Caco-2 (cell line): ENCODE measurements around the gene CSNK1G3. TPM values are rescaled to one million over a fixed set of nuclear protein-coding genes. Genes with fewer than 3 reads are reported as not detected.

Experiments used
- BruUV-seq: library from RNA; stranded (reverse); fragments of 400-500 nt; replicated peaks from 2 replicates; lab custom pipeline; 2021; lab: Mats Ljungman, UMichigan
- CTCF ChIA-PET: fragments of 300-600 bp; sonication (Branson Sonifier 250); formaldehyde crosslinking; loops from one replicate; lab custom pipeline; 2022; ENCODE audit warnings: antibody characterized with exemption; lab: Charles Lee
- POLR2A ChIA-PET: fragments of 300-600 bp; sonication (Branson Sonifier 250); formaldehyde crosslinking; loops from one replicate; lab custom pipeline; 2022; ENCODE audit warnings: antibody characterized with exemption; lab: Charles Lee
- DNase-seq, 2 experiments: peaks; one replicate each; pipeline versions ENCODE4 v3.0.0 to v3.0.0-alpha.2; 2020 to 2022
- H3K27me3 ChIP-seq: replicated peaks from 2 replicates; pipeline ENCODE4 v1.6.0; 2011; ENCODE audit warnings: low read length; ENCODE audit not compliant: control insufficient read depth, insufficient read depth
- H3K36me3 ChIP-seq: 2 replicates; pipeline ENCODE4 v1.5.1; 2011; ENCODE audit warnings: low read length; ENCODE audit not compliant: control insufficient read depth, insufficient read depth
- H3K4me1 ChIP-seq: fragments of 250-450 bp; sonication (Bioruptor Pico); 2 replicates; pipeline ENCODE4 v1.5.1; 2020; ENCODE audit warnings: mild to moderate bottlenecking
- H3K4me3 ChIP-seq: 2 replicates; pipeline ENCODE4 v1.5.1; 2011; ENCODE audit warnings: low read depth, mild to moderate bottlenecking, control low read depth, low read length
- H3K9me3 ChIP-seq: fragments of 250-450 bp; sonication (Bioruptor Pico); 2 replicates; pipeline ENCODE4 v1.5.1; 2020; ENCODE audit warnings: mild to moderate bottlenecking, moderate library complexity
- H3K27ac Mint-ChIP-seq: one replicate; pipeline ENCODE4 v1.8.0; 2022; ENCODE audit warnings: mixed read lengths; ENCODE audit not compliant: unreplicated experiment
- H3K27me3 Mint-ChIP-seq: one replicate; pipeline ENCODE4 v1.8.0; 2022; ENCODE audit warnings: mixed read lengths; ENCODE audit not compliant: insufficient read depth, unreplicated experiment
- H3K36me3 Mint-ChIP-seq: one replicate; pipeline ENCODE4 v1.8.0; 2022; ENCODE audit warnings: mild to moderate bottlenecking, mixed read lengths; ENCODE audit not compliant: insufficient read depth, unreplicated experiment
- H3K4me1 Mint-ChIP-seq: one replicate; pipeline ENCODE4 v1.8.0; 2022; ENCODE audit warnings: low read depth, mixed read lengths; ENCODE audit not compliant: unreplicated experiment
- H3K4me3 Mint-ChIP-seq: one replicate; pipeline ENCODE4 v1.8.0; 2022; ENCODE audit warnings: mild to moderate bottlenecking, moderate library complexity, mixed read lengths; ENCODE audit not compliant: unreplicated experiment
- H3K9me3 Mint-ChIP-seq: one replicate; pipeline ENCODE4 v1.8.0; 2022; ENCODE audit warnings: mixed read lengths; ENCODE audit not compliant: unreplicated experiment
- intact Hi-C: fragments of 100-400 bp; cut with micrococcal nuclease; formaldehyde crosslinking; loops from one replicate; pipeline ENCODE4 v1.10.0; 2022; ENCODE audit not compliant: unreplicated experiment
- total RNA-seq: library from RNA; stranded (reverse); gene quantifications from 2 replicates; pipeline ENCODE4 v1.2.3, GENCODE V29; 2022
- TF ChIP-seq, protein P1 (sequence below), 2 experiments: fragments of 200-600 bp in 1 of 2; IDR thresholded peaks; 1 replicate in 1 of 2; 2 replicates in 1 of 2; pipeline versions ENCODE4 v1.5.1 to v1.8.0; 2011 to 2022; ENCODE audit warnings: antibody characterized with exemption in 1 of 2, control low read depth in 1 of 2, inconsistent platforms in 1 of 2, low read depth in 1 of 2, low read length in 1 of 2, mild to moderate bottlenecking in 1 of 2, moderate library complexity in 1 of 2; ENCODE audit not compliant: insufficient read depth in 1 of 2, severe bottlenecking in 1 of 2, unreplicated experiment in 1 of 2

CSNK1G3 gene
- total RNA-seq, 1 experiment from 2014 or later, result 40.4 TPM

- CTCF ChIA-PET, result no interaction called here
- Mint-ChIP-seq H3K4me3 (no peak overlapping the region), H3K4me1 (peaks cover 7% of the 10 kb centered on the region)
Observed at GRCh38 chr5:123514615-123515355, 2.8 kb downstream of the CSNK1G3 start.

GRCh38 chr5:123515904-123516303, 3.9 kb downstream of the CSNK1G3 start:
- H3K4me3 ChIP-seq, result no peak overlapping the region
- no TSS peak for BruUV-seq
- H3K4me1 ChIP-seq, result peaks cover 14% of the 10 kb centered on the region; the same call in 1 of the 2 replicates
- Mint-ChIP-seq H3K4me1 (peaks cover 7% of the 10 kb centered on the region), H3K9me3 (no peaks in the 10 kb centered on the region), H3K4me3 (no peak overlapping the region), H3K27ac (no peak overlapping the region), H3K36me3 (peaks cover 17% of the 10 kb centered on the region), H3K27me3 (no peaks in the 10 kb centered on the region)
- CTCF ChIA-PET, result no interaction called here
- no peaks in the 10 kb centered on the region for H3K27me3 ChIP-seq
- no peaks in the 10 kb centered on the region for H3K9me3 ChIP-seq
- no peaks in the 10 kb centered on the region for H3K36me3 ChIP-seq
- DNase-seq, result no peak
- TF ChIP-seq, protein P1, sequence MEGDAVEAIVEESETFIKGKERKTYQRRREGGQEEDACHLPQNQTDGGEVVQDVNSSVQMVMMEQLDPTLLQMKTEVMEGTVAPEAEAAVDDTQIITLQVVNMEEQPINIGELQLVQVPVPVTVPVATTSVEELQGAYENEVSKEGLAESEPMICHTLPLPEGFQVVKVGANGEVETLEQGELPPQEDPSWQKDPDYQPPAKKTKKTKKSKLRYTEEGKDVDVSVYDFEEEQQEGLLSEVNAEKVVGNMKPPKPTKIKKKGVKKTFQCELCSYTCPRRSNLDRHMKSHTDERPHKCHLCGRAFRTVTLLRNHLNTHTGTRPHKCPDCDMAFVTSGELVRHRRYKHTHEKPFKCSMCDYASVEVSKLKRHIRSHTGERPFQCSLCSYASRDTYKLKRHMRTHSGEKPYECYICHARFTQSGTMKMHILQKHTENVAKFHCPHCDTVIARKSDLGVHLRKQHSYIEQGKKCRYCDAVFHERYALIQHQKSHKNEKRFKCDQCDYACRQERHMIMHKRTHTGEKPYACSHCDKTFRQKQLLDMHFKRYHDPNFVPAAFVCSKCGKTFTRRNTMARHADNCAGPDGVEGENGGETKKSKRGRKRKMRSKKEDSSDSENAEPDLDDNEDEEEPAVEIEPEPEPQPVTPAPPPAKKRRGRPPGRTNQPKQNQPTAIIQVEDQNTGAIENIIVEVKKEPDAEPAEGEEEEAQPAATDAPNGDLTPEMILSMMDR (IDR thresholded peaks at IDR 0.05; ENCODE audit: insufficient read depth in 1 of 2, low read depth in 1 of 2, low read length in 1 of 2, severe bottlenecking in 1 of 2, unreplicated experiment in 1 of 2), result no peak
- intact Hi-C loops, result no loop called here
- POLR2A ChIA-PET, result no interaction called here

More at GRCh38 chr5:123514615-123515355, 2.8 kb downstream of the CSNK1G3 start:
- no peak overlapping the region for H3K4me3 ChIP-seq
- peaks cover 15% of the 10 kb centered on the region; the same call in 1 of the 2 replicates for H3K4me1 ChIP-seq
- intact Hi-C loops, result no loop called here
- no peaks in the 10 kb centered on the region for H3K9me3 ChIP-seq
- BruUV-seq, result no TSS peak
- H3K36me3 ChIP-seq, result no peaks in the 10 kb centered on the region
- DNase-seq, result no peak
- no peaks in the 10 kb centered on the region for H3K27me3 ChIP-seq
- Mint-ChIP-seq H3K27me3 (no peaks in the 10 kb centered on the region), H3K36me3 (peaks cover 17% of the 10 kb centered on the region), H3K27ac (no peak overlapping the region), H3K9me3 (no peaks in the 10 kb centered on the region)
- TF ChIP-seq, protein P1 (IDR thresholded peaks at IDR 0.05; ENCODE audit: insufficient read depth in 1 of 2, low read depth in 1 of 2, low read length in 1 of 2, severe bottlenecking in 1 of 2, unreplicated experiment in 1 of 2), result no peak
- POLR2A ChIA-PET, result no interaction called here

DNA sequence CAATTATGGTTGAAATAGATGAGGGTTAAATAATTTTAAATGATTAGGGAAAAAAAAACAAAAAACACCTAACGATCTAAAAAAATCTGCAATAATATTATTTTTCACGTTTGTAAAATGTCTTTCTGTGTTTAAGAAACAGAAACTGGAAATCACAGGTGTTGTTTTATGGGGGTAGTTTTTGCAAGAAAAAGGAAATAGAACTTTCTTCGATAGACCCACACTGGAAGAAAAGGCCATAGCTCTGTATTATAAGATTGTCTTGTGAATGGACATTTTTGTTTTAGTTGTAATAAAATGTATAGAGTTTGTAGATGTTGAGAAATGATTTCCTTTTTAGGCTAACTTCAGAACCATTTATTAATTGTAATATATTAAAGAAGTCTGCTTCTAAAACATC, 5.5 kb downstream of the CSNK1G3 start:
- no peak overlapping the region for H3K4me3 ChIP-seq
- no peak for DNase-seq
- ChIA-PET CTCF (no interaction called here), POLR2A (interaction anchor here (0.7 kb wide), 1 partner anchor 11 kb away, joined by 8 read pairs; no protein-coding TSS in a partner anchor)
- TF ChIP-seq, protein P1 (IDR thresholded peaks at IDR 0.05; ENCODE audit: insufficient read depth in 1 of 2, low read depth in 1 of 2, low read length in 1 of 2, severe bottlenecking in 1 of 2, unreplicated experiment in 1 of 2), result no peak
- no TSS peak for BruUV-seq
- Mint-ChIP-seq H3K36me3 (peaks cover 8% of the 10 kb centered on the region), H3K4me3 (no peak overlapping the region), H3K4me1 (peaks cover 7% of the 10 kb centered on the region), H3K27ac (no peak overlapping the region), H3K27me3 (no peaks in the 10 kb centered on the region), H3K9me3 (no peaks in the 10 kb centered on the region)
- no peaks in the 10 kb centered on the region for H3K27me3 ChIP-seq
- H3K4me1 ChIP-seq, result peaks cover 10% of the 10 kb centered on the region; the same call in 1 of the 2 replicates
- intact Hi-C loops, result no loop called here
- H3K9me3 ChIP-seq, result no peaks in the 10 kb centered on the region
- no peaks in the 10 kb centered on the region for H3K36me3 ChIP-seq
